Thoracic aorta (tissue), 2 donors: Measurements from ENCODE around the gene CRACR2A. TPM values are rescaled to one million over a fixed set of nuclear protein-coding genes. Genes with fewer than 3 reads are reported as not detected.

Experiments used
- ATAC-seq: fragments of 150-250 bp; one replicate; pipeline ENCODE4 v1.8.0; 2017; ENCODE audit warnings: low read depth; ENCODE audit not compliant: insufficient number of reproducible peaks, low FRiP score
- DNase-seq: peaks from one replicate; pipeline ENCODE4 v3.0.0-alpha.2; 2020; ENCODE audit warnings: low spot score
- H3K27ac ChIP-seq, 2 donors: fragments of 200-600 bp; sonication (generic); 1 replicate in 1 of 2; 2 replicates in 1 of 2; pipeline ENCODE4 v1.5.1; 2016; ENCODE audit warnings: mild to moderate bottlenecking in 2 of 2, moderate library complexity in 2 of 2
- H3K27me3 ChIP-seq: fragments of 200-600 bp; sonication (generic); replicated peaks from 2 replicates; pipeline ENCODE4 v1.6.0; 2016; ENCODE audit warnings: mild to moderate bottlenecking; ENCODE audit not compliant: insufficient read depth
- H3K36me3 ChIP-seq: fragments of 200-600 bp; sonication (generic); one replicate; pipeline ENCODE4 v1.5.1; 2016
- H3K4me1 ChIP-seq, 2 donors: fragments of 200-600 bp; sonication (generic); 1 replicate in 1 of 2; 2 replicates in 1 of 2; pipeline versions ENCODE4 v1.5.1 to v1.6.0; 2016; ENCODE audit warnings: low read depth in 2 of 2, mild to moderate bottlenecking in 1 of 2; ENCODE audit not compliant: control insufficient read depth in 1 of 2
- H3K4me3 ChIP-seq: fragments of 200-600 bp; sonication (generic); 2 replicates; pipeline ENCODE4 v1.5.1; 2016; ENCODE audit warnings: mild to moderate bottlenecking
- H3K9me3 ChIP-seq: fragments of 200-600 bp; sonication (generic); 2 replicates; pipeline ENCODE4 v1.5.1; 2016
- CTCF ChIP-seq: fragments of 200-600 bp; sonication (generic); IDR thresholded peaks from one replicate; pipeline ENCODE4 v1.5.1; 2019; ENCODE audit warnings: antibody characterized with exemption
- total RNA-seq, 2 donors: library from RNA; depleted of rRNA; stranded (reverse); fragments of >200 nt; gene quantifications; one replicate each; pipeline versions ENCODE4 v1.1.0 to v1.2.3, GENCODE V29; 2016

Gene CRACR2A
- total RNA-seq, 2 donors from 2014 or later, result 2.2 to 2.7 TPM

GRCh38 chr12:3607039-3607720 is 145.7 kb downstream of the CRACR2A start:
- Histone ChIP-seq H3K36me3 (no peaks in the 10 kb centered on the region), H3K27me3 (no peaks in the 10 kb centered on the region), H3K4me1 (peaks cover 10 to 24% of the 10 kb centered on the region in 2 donors), H3K27ac (no peak overlapping the region), H3K4me3 (no peak overlapping the region), H3K9me3 (no peaks in the 10 kb centered on the region)
- ATAC-seq (no peak), DNase-seq (no peak)
- no peak for TF ChIP-seq CTCF

GRCh38 chr12:3606128-3606527 is 146.8 kb downstream of the CRACR2A start:
- Histone ChIP-seq H3K4me1 (peaks cover 10 to 13% of the 10 kb centered on the region in 2 donors), H3K27ac (no peak overlapping the region), H3K9me3 (no peaks in the 10 kb centered on the region), H3K27me3 (no peaks in the 10 kb centered on the region), H3K36me3 (no peaks in the 10 kb centered on the region), H3K4me3 (no peak overlapping the region)
- DNase-seq (no peak), ATAC-seq (no peak)
- TF ChIP-seq CTCF, result no peak

- Histone ChIP-seq H3K27ac (no peak overlapping the region), H3K9me3 (no peaks in the 10 kb centered on the region), H3K4me1 (peaks cover 10 to 13% of the 10 kb centered on the region in 2 donors), H3K27me3 (no peaks in the 10 kb centered on the region), H3K36me3 (no peaks in the 10 kb centered on the region), H3K4me3 (no peak overlapping the region)
- no peak for TF ChIP-seq CTCF
- ATAC-seq, result no peak
- no peak for DNase-seq
These were observed 147.2 kb downstream of the CRACR2A start for GRCh38 chr12:3605692-3606091.

GRCh38 chr12:3604748-3605586 is 147.9 kb downstream of the CRACR2A start:
- Histone ChIP-seq H3K27ac (no peak overlapping the region), H3K36me3 (no peaks in the 10 kb centered on the region), H3K4me1 (peaks cover 10 to 13% of the 10 kb centered on the region in 2 donors), H3K27me3 (no peaks in the 10 kb centered on the region), H3K4me3 (no peak overlapping the region), H3K9me3 (no peaks in the 10 kb centered on the region)
- DNase-seq (no peak), ATAC-seq (no peak)
- TF ChIP-seq CTCF, result no peak

GRCh38 chr12:3604286-3604685 is 148.6 kb downstream of the CRACR2A start:
- H3K36me3 ChIP-seq, result no peaks in the 10 kb centered on the region
- H3K4me3 ChIP-seq, result no peak overlapping the region
- no peak for DNase-seq
- no peak for ATAC-seq
- no peaks in the 10 kb centered on the region for H3K27me3 ChIP-seq
- no peak for TF ChIP-seq CTCF
- H3K4me1 ChIP-seq, result peaks cover 10 to 13% of the 10 kb centered on the region in 2 donors
- no peak overlapping the region for H3K27ac ChIP-seq
- H3K9me3 ChIP-seq, result no peaks in the 10 kb centered on the region
